A673 (cell line): ENCODE results near the gene PACRG. TPM values are rescaled to one million over a fixed set of nuclear protein-coding genes. Genes with fewer than 3 reads are reported as not detected.
A peak's percentile ranks its signal among the peaks of the same experiment; 100 is the strongest.

ENCODE experiments used
- BruUV-seq: library from RNA; stranded (reverse); fragments of 400-500 nt; replicated peaks from 2 replicates; lab custom pipeline; 2021; lab: Mats Ljungman, UMichigan
- CTCF ChIA-PET: fragments of 300-600 bp; sonication (Branson Sonifier 250); formaldehyde crosslinking; loops from one replicate; lab custom pipeline; 2022; ENCODE audit warnings: antibody characterized with exemption; lab: Charles Lee
- POLR2A ChIA-PET: fragments of 300-600 bp; sonication (Branson Sonifier 250); formaldehyde crosslinking; loops from one replicate; lab custom pipeline; 2022; ENCODE audit warnings: antibody characterized with exemption; ENCODE audit not compliant: low non-redundant PET; lab: Charles Lee
- DNase-seq: peaks from one replicate; pipeline ENCODE4 v3.0.0-alpha.2; 2015; ENCODE audit warnings: low spot score
- H3K27ac ChIP-seq: fragments of 200-600 bp; sonication (generic); 2 replicates; pipeline ENCODE4 v1.5.1; 2016; ENCODE audit warnings: mixed run types, low read depth, mild to moderate bottlenecking, mixed read lengths, antibody characterized with exemption, low read length; ENCODE audit not compliant: poor library complexity, severe bottlenecking
- H3K27me3 ChIP-seq: fragments of 200-600 bp; sonication (generic); replicated peaks from 2 replicates; pipeline ENCODE4 v1.6.1; 2017; ENCODE audit warnings: mixed run types, low read depth, mild to moderate bottlenecking, mixed read lengths, antibody characterized with exemption, low read length; ENCODE audit not compliant: insufficient read depth, poor library complexity
- H3K36me3 ChIP-seq: fragments of 200-600 bp; sonication (generic); 2 replicates; pipeline ENCODE4 v1.6.1; 2016; ENCODE audit warnings: mixed run types, mild to moderate bottlenecking, mixed read lengths, antibody characterized with exemption, low read length; ENCODE audit not compliant: insufficient read depth, poor library complexity, severe bottlenecking
- H3K4me1 ChIP-seq: fragments of 200-600 bp; sonication (generic); 2 replicates; pipeline ENCODE4 v1.6.1; 2017; ENCODE audit warnings: mixed run types, mild to moderate bottlenecking, mixed read lengths, antibody characterized with exemption, low read length; ENCODE audit not compliant: insufficient read depth, poor library complexity, severe bottlenecking
- H3K4me3 ChIP-seq: fragments of 200-600 bp; sonication (generic); 2 replicates; pipeline ENCODE4 v1.5.1; 2016; ENCODE audit warnings: low read depth, mixed run types, mild to moderate bottlenecking, mixed read lengths, low read length; ENCODE audit not compliant: poor library complexity, severe bottlenecking
- H3K9me3 ChIP-seq: fragments of 200-600 bp; sonication (generic); 2 replicates; pipeline ENCODE4 v1.6.1; 2016; ENCODE audit warnings: mixed run types, low read depth, mild to moderate bottlenecking, mixed read lengths, antibody characterized with exemption, low read length; ENCODE audit not compliant: poor library complexity, severe bottlenecking
- CTCF ChIP-seq: fragments of 300-800, 200-600 bp; sonication (generic); conservative IDR thresholded peaks from 2 replicates; pipeline ENCODE4 v1.5.1; 2017; ENCODE audit warnings: low read depth, mild to moderate bottlenecking, antibody characterized with exemption, low read length, moderate library complexity, mixed read lengths
- EZH2 ChIP-seq: fragments of 200-600 bp; sonication (generic); IDR thresholded peaks from 2 replicates; pipeline ENCODE4 v1.6.1; 2017; ENCODE audit warnings: borderline replicate concordance, low read depth, mild to moderate bottlenecking, mixed read lengths, antibody characterized with exemption, low read length; ENCODE audit not compliant: poor library complexity, severe bottlenecking
- intact Hi-C: fragments of 100-400 bp; cut with micrococcal nuclease; formaldehyde crosslinking; loops from one replicate; pipeline ENCODE4 v1.10.0; 2022; ENCODE audit not compliant: unreplicated experiment
- total RNA-seq: library from RNA; stranded (reverse); gene quantifications from 2 replicates; pipeline ENCODE4 v1.2.3, GENCODE V29; 2021

PACRG gene
- total RNA-seq, 1 experiment from 2014 or later: not detected

- Histone ChIP-seq H3K9me3 (no peaks in the 10 kb centered on the region), H3K4me3 (no peak overlapping the region), H3K27ac (no peak overlapping the region), H3K36me3 (no peaks in the 10 kb centered on the region), H3K27me3 (no peaks in the 10 kb centered on the region), H3K4me1 (no peaks in the 10 kb centered on the region)
- no peak for TF ChIP-seq EZH2
- TF ChIP-seq CTCF: no peak
- intact Hi-C loops: no loop called here
- no TSS peak for BruUV-seq
- CTCF ChIA-PET: no interaction called here
- POLR2A ChIA-PET: no interaction called here
- DNase-seq: peak; percentile 2
These were observed 38.9 kb upstream of the PACRG start for GRCh38 chr6:162688751-162689345.

- H3K9me3 ChIP-seq: no peaks in the 10 kb centered on the region
- no TSS peak for BruUV-seq
- H3K27ac ChIP-seq: no peak overlapping the region
- no peak for DNase-seq
- POLR2A ChIA-PET: no interaction called here
- no peaks in the 10 kb centered on the region for H3K4me1 ChIP-seq
- intact Hi-C loops: no loop called here
- TF ChIP-seq CTCF (no peak), EZH2 (no peak)
- H3K4me3 ChIP-seq: no peak overlapping the region
- CTCF ChIA-PET: no interaction called here
- no peaks in the 10 kb centered on the region for H3K27me3 ChIP-seq
- H3K36me3 ChIP-seq: no peaks in the 10 kb centered on the region
These were observed 37.6 kb upstream of the PACRG start for GRCh38 chr6:162690158-162690557.

GRCh38 chr6:162697872-162698403 is 29.8 kb upstream of the PACRG start:
- POLR2A ChIA-PET: no interaction called here
- no peak for TF ChIP-seq EZH2
- no peak for TF ChIP-seq CTCF
- Histone ChIP-seq H3K27ac (no peak overlapping the region), H3K4me1 (no peaks in the 10 kb centered on the region), H3K4me3 (no peak overlapping the region), H3K36me3 (no peaks in the 10 kb centered on the region), H3K27me3 (no peaks in the 10 kb centered on the region), H3K9me3 (no peaks in the 10 kb centered on the region)
- CTCF ChIA-PET: no interaction called here
- no TSS peak for BruUV-seq
- DNase-seq: no peak
- intact Hi-C loops: no loop called here
